SK-N-SH (cell line): ENCODE data around the gene TTC28. TPM values are rescaled to one million over a fixed set of nuclear protein-coding genes. Genes with fewer than 3 reads are reported as not detected.

Source experiments
- CTCF ChIA-PET: fragments of 300-600, 350-600 bp; formaldehyde crosslinking; extraction: SDS; loops from one replicate; lab custom pipeline; 2021; lab: Yijun Ruan, JAX
- POLR2A ChIA-PET: fragments of 350-600 bp; sonication (Branson Sonifier 250); formaldehyde crosslinking; extraction: SDS; loops from one replicate; lab custom pipeline; 2020; ENCODE audit warnings: antibody characterized with exemption, inconsistent platforms; lab: Yijun Ruan, JAX
- DNase-seq: peaks from one replicate; pipeline ENCODE4 v3.0.0; 2012
- H2AFZ ChIP-seq: fragments of 200-600 bp; sonication (generic); 2 replicates; pipeline ENCODE4 v1.8.1; 2016; ENCODE audit warnings: antibody characterized with exemption, mild to moderate bottlenecking, low read depth
- H3F3A ChIP-seq: fragments of 200-600 bp; sonication (generic); replicated peaks from 2 replicates; pipeline ENCODE3; 2016; ENCODE audit warnings: antibody characterized with exemption, mild to moderate bottlenecking; ENCODE audit not compliant: insufficient read depth
- H3K27ac ChIP-seq, 2 experiments: fragments of 200-500 bp in 1 of 2; fragments of 200-600 bp in 1 of 2; sonication (Bioruptor generic) in 1 of 2; sonication (generic), shearing (Covaris generic) in 1 of 2; 2 replicates each; pipeline versions ENCODE4 v1.5.1 to v1.6.1; 2014 to 2016; ENCODE audit warnings: low read depth in 2 of 2, inconsistent platforms in 1 of 2, low read length in 1 of 2, mild to moderate bottlenecking in 1 of 2, mixed read lengths in 1 of 2
- H3K27me3 ChIP-seq: fragments of 200-600 bp; sonication (generic), shearing (Covaris generic); 2 replicates; pipeline ENCODE4 v1.6.1; 2016; ENCODE audit warnings: mixed run types; ENCODE audit not compliant: insufficient read depth
- H3K36me3 ChIP-seq, 2 experiments: fragments of 200-500 bp in 1 of 2; fragments of 200-600 bp in 1 of 2; sonication (Bioruptor generic) in 1 of 2; sonication (generic) in 1 of 2; replicated peaks in 1 of 2; 2 replicates each; pipeline versions ENCODE3 to v1.5.1; 2014 to 2016; ENCODE audit warnings: low read length in 1 of 2, mild to moderate bottlenecking in 1 of 2; ENCODE audit not compliant: insufficient read depth in 2 of 2, control insufficient read depth in 1 of 2
- H3K4me1 ChIP-seq, 2 experiments: fragments of 200-500 bp in 1 of 2; fragments of 200-600 bp in 1 of 2; sonication (Bioruptor generic) in 1 of 2; sonication (generic), shearing (Covaris generic) in 1 of 2; 2 replicates each; pipeline versions ENCODE4 v1.5.1 to v1.6.1; 2014 to 2016; ENCODE audit warnings: low read depth in 1 of 2, low read length in 1 of 2, mixed run types in 1 of 2; ENCODE audit not compliant: insufficient read depth in 2 of 2, control insufficient read depth in 1 of 2
- H3K4me2 ChIP-seq: fragments of 200-600 bp; sonication (generic), shearing (Covaris generic); 2 replicates; pipeline ENCODE4 v1.6.1; 2017; ENCODE audit warnings: mixed run types
- H3K4me3 ChIP-seq, 2 experiments: fragments of 200-500 bp in 1 of 2; fragments of 200-600 bp in 1 of 2; sonication (Bioruptor generic) in 1 of 2; sonication (generic), shearing (Covaris generic) in 1 of 2; 2 replicates each; pipeline versions ENCODE4 v1.5.1 to v1.8.1; 2014 to 2016; ENCODE audit warnings: low read depth in 2 of 2, inconsistent platforms in 1 of 2, low read length in 1 of 2, mild to moderate bottlenecking in 1 of 2, mixed read lengths in 1 of 2, moderate library complexity in 1 of 2
- H3K79me2 ChIP-seq: fragments of 200-600 bp; sonication (generic); 2 replicates; pipeline ENCODE4 v1.8.1; 2017; ENCODE audit warnings: mild to moderate bottlenecking; ENCODE audit not compliant: insufficient read depth
- H3K9ac ChIP-seq: fragments of 200-600 bp; sonication (generic); 2 replicates; pipeline ENCODE4 v1.6.1; 2017; ENCODE audit warnings: mixed run types
- H3K9me2 ChIP-seq: fragments of 200-600 bp; sonication (generic); 2 replicates; pipeline ENCODE4 v1.6.1; 2017; ENCODE audit warnings: mixed run types
- H3K9me3 ChIP-seq: fragments of 200-600 bp; sonication (generic); 2 replicates; pipeline ENCODE4 v1.6.1; 2017; ENCODE audit warnings: mixed run types, mild to moderate bottlenecking, moderate library complexity
- H4K20me1 ChIP-seq: fragments of 200-600 bp; sonication (generic); 2 replicates; pipeline ENCODE4 v1.6.1; 2017; ENCODE audit warnings: mild to moderate bottlenecking, mixed run types; ENCODE audit not compliant: insufficient read depth
- CHD2 ChIP-seq: fragments of 150-350 bp; IDR thresholded peaks from 2 replicates; pipeline ENCODE4 v1.6.1; 2018; ENCODE audit warnings: low read length; ENCODE audit not compliant: partially characterized antibody
- ELF1 ChIP-seq: IDR thresholded peaks from 2 replicates; pipeline ENCODE4 v1.4.0; 2012
- FOSL2 ChIP-seq: IDR thresholded peaks from 2 replicates; pipeline ENCODE4 v1.4.0; 2012; ENCODE audit warnings: low read depth, mild to moderate bottlenecking, moderate library complexity, borderline replicate concordance
- FOXJ3 ChIP-seq: sonication (generic); formaldehyde crosslinking; IDR thresholded peaks from 2 replicates; pipeline ENCODE4 v1.5.1; 2020; ENCODE audit warnings: mild to moderate bottlenecking, missing genetic modification reagents
- GABPA ChIP-seq: IDR thresholded peaks from 2 replicates; pipeline ENCODE4 v1.4.0; 2012; ENCODE audit warnings: low read depth, mild to moderate bottlenecking
- NRF1 ChIP-seq: IDR thresholded peaks from 2 replicates; pipeline ENCODE4 v1.6.1; 2012; ENCODE audit warnings: low read depth, mild to moderate bottlenecking, low read length
- RCOR1 ChIP-seq: fragments of 150-350 bp; IDR thresholded peaks from 2 replicates; pipeline ENCODE4 v1.6.1; 2017; ENCODE audit warnings: antibody characterized with exemption, low read length
- REST ChIP-seq: IDR thresholded peaks from 2 replicates; pipeline ENCODE4 v1.6.1; 2012; ENCODE audit warnings: mild to moderate bottlenecking, low read depth, low read length, moderate library complexity
- RFX5 ChIP-seq: IDR thresholded peaks from 2 replicates; pipeline ENCODE4 v1.6.1; 2012; ENCODE audit warnings: mild to moderate bottlenecking, improper control_type of control experiment, low read length
- RXRA ChIP-seq: IDR thresholded peaks from 2 replicates; pipeline ENCODE4 v1.4.0; 2012; ENCODE audit warnings: low read depth, mild to moderate bottlenecking, borderline replicate concordance
- SIN3A ChIP-seq: IDR thresholded peaks from 2 replicates; pipeline ENCODE4 v1.6.1; 2012; ENCODE audit warnings: low read depth, mild to moderate bottlenecking, low read length, moderate library complexity, borderline replicate concordance
- TEAD4 ChIP-seq: IDR thresholded peaks from 2 replicates; pipeline ENCODE4 v1.4.0; 2012; ENCODE audit warnings: mild to moderate bottlenecking, borderline replicate concordance; ENCODE audit not compliant: insufficient read depth
- USF1 ChIP-seq: IDR thresholded peaks from 2 replicates; pipeline ENCODE4 v1.4.0; 2012; ENCODE audit warnings: low read depth, borderline replicate concordance
- USF2 ChIP-seq: fragments of 150-350 bp; IDR thresholded peaks from 2 replicates; pipeline ENCODE4 v1.6.1; 2017; ENCODE audit warnings: antibody characterized with exemption, low read length, low read depth, borderline replicate concordance
- WGBS: methylation state at CpG from one replicate; pipeline ENCODE4 v1.1.6; 2017; ENCODE audit warnings: low lambda C conversion rate; 5-methylcytosine and 5-hydroxymethylcytosine counted together
- polyA plus RNA-seq, 3 experiments: library from polyadenylated mRNA; depleted of rRNA; stranded (reverse); fragments of >200 nt; gene quantifications; 2 replicates each; pipeline ENCODE4 v1.2.3, GENCODE V29; 2012
- TF ChIP-seq, protein P1 (sequence below): fragments of 200-600 bp; sonication (generic); IDR thresholded peaks from 2 replicates; pipeline ENCODE4 v1.6.1; 2017; ENCODE audit warnings: antibody characterized with exemption, mild to moderate bottlenecking, moderate library complexity
- TF ChIP-seq, protein P2 (sequence below): IDR thresholded peaks from 2 replicates; pipeline ENCODE4 v1.4.0; 2012; ENCODE audit warnings: low read depth, borderline replicate concordance

TTC28 gene
- polyA plus RNA-seq, 1 of the 3 experiments (the other 2 are of a cell fraction): 5.9 TPM

GRCh38 chr22:28541137-28541536 is 138.5 kb downstream of the TTC28 start:
- Histone ChIP-seq H3K4me3 (no peak overlapping the region), H3K9ac (no peak overlapping the region), H3K4me2 (no peak overlapping the region), H3K9me3 (peaks cover 10% of the 10 kb centered on the region; the same call in 1 of the 2 replicates), H2AFZ (no peak overlapping the region), H4K20me1 (no peaks in the 10 kb centered on the region), H3K79me2 (peaks cover 25% of the 10 kb centered on the region; the same call in 1 of the 2 replicates), H3K36me3 (peaks cover 0 to 14% of the 10 kb centered on the region in 2 experiments), H3F3A (peaks cover 3% of the 10 kb centered on the region), H3K27me3 (no peaks in the 10 kb centered on the region), H3K4me1 (peaks cover 0 to 9% of the 10 kb centered on the region in 2 experiments; a peak in 1 of 4 replicates), H3K27ac (no peak overlapping the region; a peak in 1 of 4 replicates), H3K9me2 (no peaks in the 10 kb centered on the region)
- DNase-seq: no peak
- TF ChIP-seq, protein P1, sequence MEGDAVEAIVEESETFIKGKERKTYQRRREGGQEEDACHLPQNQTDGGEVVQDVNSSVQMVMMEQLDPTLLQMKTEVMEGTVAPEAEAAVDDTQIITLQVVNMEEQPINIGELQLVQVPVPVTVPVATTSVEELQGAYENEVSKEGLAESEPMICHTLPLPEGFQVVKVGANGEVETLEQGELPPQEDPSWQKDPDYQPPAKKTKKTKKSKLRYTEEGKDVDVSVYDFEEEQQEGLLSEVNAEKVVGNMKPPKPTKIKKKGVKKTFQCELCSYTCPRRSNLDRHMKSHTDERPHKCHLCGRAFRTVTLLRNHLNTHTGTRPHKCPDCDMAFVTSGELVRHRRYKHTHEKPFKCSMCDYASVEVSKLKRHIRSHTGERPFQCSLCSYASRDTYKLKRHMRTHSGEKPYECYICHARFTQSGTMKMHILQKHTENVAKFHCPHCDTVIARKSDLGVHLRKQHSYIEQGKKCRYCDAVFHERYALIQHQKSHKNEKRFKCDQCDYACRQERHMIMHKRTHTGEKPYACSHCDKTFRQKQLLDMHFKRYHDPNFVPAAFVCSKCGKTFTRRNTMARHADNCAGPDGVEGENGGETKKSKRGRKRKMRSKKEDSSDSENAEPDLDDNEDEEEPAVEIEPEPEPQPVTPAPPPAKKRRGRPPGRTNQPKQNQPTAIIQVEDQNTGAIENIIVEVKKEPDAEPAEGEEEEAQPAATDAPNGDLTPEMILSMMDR: no peak
- TF ChIP-seq FOXJ3 (no peak), GABPA (no peak), TEAD4 (no peak), USF1 (no peak), SIN3A (no peak), ELF1 (no peak), RCOR1 (no peak), NRF1 (no peak), CHD2 (no peak), USF2 (no peak), RFX5 (no peak), REST (no peak), RXRA (no peak), FOSL2 (no peak)
- TF ChIP-seq, protein P2, sequence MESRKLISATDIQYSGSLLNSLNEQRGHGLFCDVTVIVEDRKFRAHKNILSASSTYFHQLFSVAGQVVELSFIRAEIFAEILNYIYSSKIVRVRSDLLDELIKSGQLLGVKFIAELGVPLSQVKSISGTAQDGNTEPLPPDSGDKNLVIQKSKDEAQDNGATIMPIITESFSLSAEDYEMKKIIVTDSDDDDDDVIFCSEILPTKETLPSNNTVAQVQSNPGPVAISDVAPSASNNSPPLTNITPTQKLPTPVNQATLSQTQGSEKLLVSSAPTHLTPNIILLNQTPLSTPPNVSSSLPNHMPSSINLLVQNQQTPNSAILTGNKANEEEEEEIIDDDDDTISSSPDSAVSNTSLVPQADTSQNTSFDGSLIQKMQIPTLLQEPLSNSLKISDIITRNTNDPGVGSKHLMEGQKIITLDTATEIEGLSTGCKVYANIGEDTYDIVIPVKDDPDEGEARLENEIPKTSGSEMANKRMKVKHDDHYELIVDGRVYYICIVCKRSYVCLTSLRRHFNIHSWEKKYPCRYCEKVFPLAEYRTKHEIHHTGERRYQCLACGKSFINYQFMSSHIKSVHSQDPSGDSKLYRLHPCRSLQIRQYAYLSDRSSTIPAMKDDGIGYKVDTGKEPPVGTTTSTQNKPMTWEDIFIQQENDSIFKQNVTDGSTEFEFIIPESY: no peak
- ChIA-PET CTCF (interaction anchor here (1.3 kb wide), 1 partner anchor 10 kb away, joined by 3 read pairs; no protein-coding TSS in a partner anchor), POLR2A (no interaction called here)
- WGBS: 83% methylated on average over 2 of the region's 2 CpGs
